SJSA1 (cell line): Measurements from ENCODE around the gene POC1A. TPM values are rescaled to one million over a fixed set of nuclear protein-coding genes. Genes with fewer than 3 reads are reported as not detected.

ENCODE experiments used
- DNase-seq, 2 experiments: peaks; one replicate each; pipeline ENCODE4 v3.0.0-alpha.2; 2015 to 2020; ENCODE audit warnings: low spot score in 2 of 2, low read depth in 1 of 2
- H3K27ac ChIP-seq: fragments of 250-450 bp; sonication (Bioruptor Pico); 2 replicates; pipeline ENCODE4 v1.5.1; 2020; ENCODE audit warnings: mild to moderate bottlenecking, moderate library complexity
- H3K27me3 ChIP-seq: fragments of 250-450 bp; sonication (Bioruptor Pico); replicated peaks from 2 replicates; pipeline ENCODE4 v1.5.1; 2020; ENCODE audit warnings: mild to moderate bottlenecking, moderate library complexity
- H3K36me3 ChIP-seq: fragments of 250-450 bp; sonication (Bioruptor Pico); 2 replicates; pipeline ENCODE4 v1.5.1; 2020; ENCODE audit warnings: mild to moderate bottlenecking
- H3K4me1 ChIP-seq: fragments of 250-450 bp; sonication (Bioruptor Pico); replicated peaks from 2 replicates; pipeline ENCODE4 v1.6.1; 2021; ENCODE audit warnings: mild to moderate bottlenecking
- H3K4me3 ChIP-seq: fragments of 250-450 bp; sonication (Bioruptor Pico); 2 replicates; pipeline ENCODE4 v1.5.1; 2020; ENCODE audit warnings: mild to moderate bottlenecking
- H3K9me3 ChIP-seq: fragments of 250-450 bp; sonication (Bioruptor Pico); replicated peaks from 2 replicates; pipeline ENCODE4 v1.5.1; 2020; ENCODE audit warnings: mild to moderate bottlenecking
- total RNA-seq: library from RNA; depleted of rRNA; stranded (reverse); fragments of >200 nt; shearing (Covaris generic); gene quantifications from 2 replicates; pipeline ENCODE4 v1.2.3, GENCODE V29; 2014

Gene POC1A
- total RNA-seq, 1 experiment from 2014 or later = 14.2 TPM

DNA sequence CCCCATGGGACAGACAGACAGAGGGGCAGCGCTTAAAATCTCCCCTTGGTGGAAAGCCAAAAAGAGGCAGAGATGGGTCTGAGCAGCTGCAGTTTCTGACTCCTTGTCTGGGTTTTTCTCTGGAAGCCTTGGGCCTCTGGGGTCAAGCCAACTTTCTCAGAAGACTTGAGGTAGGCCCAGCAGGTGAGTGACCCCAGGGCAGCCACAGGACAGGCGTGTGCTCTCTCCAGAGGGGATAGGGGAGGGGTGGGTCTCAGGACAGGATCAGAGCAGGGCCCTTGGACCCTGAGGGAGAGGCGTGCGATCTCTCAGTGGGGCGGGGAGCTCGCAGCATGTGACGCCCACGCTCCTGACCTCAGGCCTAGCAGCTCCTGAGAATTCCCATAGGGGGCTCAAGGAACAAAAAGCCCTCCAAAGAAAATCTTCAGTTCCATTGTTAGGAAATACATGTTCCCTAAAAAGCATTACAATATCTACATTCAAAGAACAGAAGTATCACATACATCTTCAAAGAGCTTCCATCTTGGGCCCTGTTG, 63.2 kb downstream of the POC1A start:
- Histone ChIP-seq H3K4me1 (peaks cover 55% of the 10 kb centered on the region), H3K9me3 (no peaks in the 10 kb centered on the region), H3K36me3 (peaks cover 27% of the 10 kb centered on the region), H3K27me3 (no peaks in the 10 kb centered on the region), H3K27ac (peak overlapping the region; percentile 95), H3K4me3 (no peak overlapping the region)
- DNase-seq = no peak

DNA sequence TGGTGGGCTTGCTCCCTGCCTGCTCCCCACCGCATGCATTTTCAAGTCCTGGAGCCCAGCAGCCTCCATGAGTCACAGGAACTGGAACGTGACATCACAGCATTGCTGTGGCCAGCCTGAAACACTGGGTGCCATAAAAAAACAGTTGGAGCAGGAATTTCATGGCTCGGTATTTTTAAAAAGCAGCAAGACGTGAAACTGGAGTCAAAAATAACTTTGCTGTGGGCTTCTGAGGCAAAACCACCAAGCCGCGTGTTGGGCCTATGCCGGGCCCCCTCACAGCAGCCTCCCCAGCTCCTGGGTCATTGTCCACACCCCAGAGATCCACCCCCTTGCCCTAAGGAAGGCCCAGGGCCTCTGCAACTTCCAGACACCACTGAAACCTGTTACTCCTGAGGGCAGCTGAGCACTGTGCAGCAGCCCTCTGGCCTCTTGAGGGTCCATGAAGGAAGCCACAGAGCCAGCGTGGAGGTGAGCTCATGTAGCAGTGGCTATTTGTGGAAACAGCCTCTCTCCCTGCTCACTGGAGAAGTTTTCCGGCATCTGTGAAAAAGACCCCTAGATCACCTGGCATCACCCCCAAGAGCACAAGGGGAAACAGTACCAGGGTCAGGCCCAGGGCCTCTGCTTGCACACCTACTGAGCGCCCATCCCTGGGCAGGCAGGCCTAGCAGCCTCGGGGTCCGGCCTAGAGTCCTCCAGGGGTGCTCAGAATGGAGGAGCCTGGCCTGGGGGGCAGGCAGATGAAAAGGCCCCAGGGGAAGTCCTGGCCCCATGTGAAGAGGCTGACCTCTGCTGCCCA, 63.9 kb downstream of the POC1A start:
- peaks cover 25% of the 10 kb centered on the region for H3K36me3 ChIP-seq
- no peak overlapping the region for H3K4me3 ChIP-seq
- H3K27me3 ChIP-seq = no peaks in the 10 kb centered on the region
- H3K4me1 ChIP-seq = peaks cover 55% of the 10 kb centered on the region
- DNase-seq = peak; percentile 77 to 82
- H3K27ac ChIP-seq = peak overlapping the region; percentile 95
- H3K9me3 ChIP-seq = no peaks in the 10 kb centered on the region

DNA sequence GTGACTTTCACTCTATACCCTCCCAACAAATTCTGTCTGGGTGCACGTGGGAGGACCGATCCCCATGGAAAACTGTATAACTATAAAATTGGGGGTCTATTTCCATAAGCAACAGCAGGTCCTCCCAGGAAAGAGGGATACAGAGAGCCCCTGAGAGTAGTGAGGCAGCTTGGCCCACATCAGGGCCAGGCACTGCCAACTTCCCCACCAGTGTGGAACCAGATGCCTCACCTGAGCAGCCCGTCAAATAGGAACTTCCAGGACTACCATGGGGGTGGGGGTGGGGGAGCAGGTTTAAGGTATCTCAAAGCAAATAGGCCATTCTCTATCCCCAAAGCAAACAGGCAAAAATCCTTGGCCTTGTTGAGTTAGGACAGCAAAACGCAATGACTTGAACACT, 64.5 kb downstream of the POC1A start:
- Histone ChIP-seq H3K4me3 (no peak overlapping the region), H3K36me3 (peaks cover 25% of the 10 kb centered on the region), H3K27ac (peak overlapping the region; percentile 95), H3K9me3 (no peaks in the 10 kb centered on the region), H3K4me1 (peaks cover 55% of the 10 kb centered on the region), H3K27me3 (no peaks in the 10 kb centered on the region)
- DNase-seq = no peak

DNA sequence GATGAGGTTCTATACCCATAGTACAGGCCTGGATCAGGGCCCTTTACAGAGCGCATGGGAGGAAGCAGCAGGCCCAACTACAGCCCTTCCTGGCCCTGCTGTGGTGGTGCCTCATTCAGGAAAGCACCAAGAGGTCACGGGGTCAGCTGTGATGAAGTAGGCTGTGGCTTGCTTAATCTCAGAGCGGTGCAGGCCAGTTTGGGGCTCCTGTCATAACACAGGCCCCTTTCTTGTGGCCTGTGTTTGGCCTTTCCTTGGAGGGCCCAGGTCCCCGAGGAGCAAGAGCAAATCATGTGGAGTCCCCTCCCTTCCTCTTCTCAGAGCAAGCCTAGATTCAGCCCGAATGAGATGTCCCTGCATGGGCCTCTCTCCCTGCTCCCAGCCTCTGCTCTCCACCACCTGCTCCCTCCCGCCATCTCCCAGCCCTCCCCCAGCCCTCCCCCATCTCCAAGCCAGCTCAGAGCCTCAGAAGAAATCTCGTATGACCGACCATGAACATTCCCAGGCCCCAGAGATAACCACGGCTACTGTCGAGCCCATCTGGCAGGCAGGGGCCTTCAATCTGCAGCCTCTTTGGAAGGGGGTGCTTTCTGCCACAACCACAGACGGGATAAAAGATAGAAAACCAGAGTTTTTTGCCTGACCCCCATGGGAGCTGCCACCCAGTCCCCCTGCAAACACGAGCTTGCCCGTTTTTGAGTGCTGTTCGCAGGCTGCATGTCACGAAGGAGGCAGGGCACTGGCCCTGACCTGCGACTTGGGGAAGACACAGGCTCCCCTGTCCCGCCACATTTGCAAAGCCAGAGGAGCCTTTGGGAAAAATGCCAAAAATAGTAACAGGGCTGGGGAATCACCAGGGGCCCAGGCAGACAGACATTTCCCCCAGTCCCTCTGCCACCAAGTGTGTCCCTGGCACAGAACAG, 65.5 kb downstream of the POC1A start:
- Histone ChIP-seq H3K36me3 (peaks cover 19% of the 10 kb centered on the region), H3K9me3 (no peaks in the 10 kb centered on the region), H3K4me3 (no peak overlapping the region), H3K27ac (no peak overlapping the region; the same call in 1 of the 2 replicates), H3K4me1 (peaks cover 46% of the 10 kb centered on the region), H3K27me3 (no peaks in the 10 kb centered on the region)
- DNase-seq = no peak

DNA sequence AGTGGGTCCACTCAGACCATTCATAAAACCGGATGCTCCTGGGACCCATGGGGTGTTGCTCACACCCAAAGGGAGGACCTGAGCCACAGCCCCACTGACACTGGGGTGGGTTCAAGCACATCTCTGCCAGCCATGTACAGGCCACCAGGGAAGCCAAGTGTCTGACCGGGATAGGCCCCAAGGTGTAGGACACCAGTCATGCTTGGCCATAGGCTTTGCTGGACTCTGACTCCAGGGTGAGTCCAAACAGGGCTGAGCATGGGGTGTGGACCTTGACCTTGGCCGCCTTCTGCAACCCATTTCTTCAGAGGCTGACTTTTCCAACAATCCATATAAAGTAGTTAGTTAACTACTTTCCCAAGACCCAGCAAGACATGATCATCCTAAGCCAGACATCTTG, 66.5 kb downstream of the POC1A start:
- peaks cover 39% of the 10 kb centered on the region for H3K4me1 ChIP-seq
- no peaks in the 10 kb centered on the region for H3K27me3 ChIP-seq
- H3K4me3 ChIP-seq = no peak overlapping the region
- DNase-seq = no peak
- no peak overlapping the region for H3K27ac ChIP-seq
- peaks cover 15% of the 10 kb centered on the region for H3K36me3 ChIP-seq
- no peaks in the 10 kb centered on the region for H3K9me3 ChIP-seq

DNA sequence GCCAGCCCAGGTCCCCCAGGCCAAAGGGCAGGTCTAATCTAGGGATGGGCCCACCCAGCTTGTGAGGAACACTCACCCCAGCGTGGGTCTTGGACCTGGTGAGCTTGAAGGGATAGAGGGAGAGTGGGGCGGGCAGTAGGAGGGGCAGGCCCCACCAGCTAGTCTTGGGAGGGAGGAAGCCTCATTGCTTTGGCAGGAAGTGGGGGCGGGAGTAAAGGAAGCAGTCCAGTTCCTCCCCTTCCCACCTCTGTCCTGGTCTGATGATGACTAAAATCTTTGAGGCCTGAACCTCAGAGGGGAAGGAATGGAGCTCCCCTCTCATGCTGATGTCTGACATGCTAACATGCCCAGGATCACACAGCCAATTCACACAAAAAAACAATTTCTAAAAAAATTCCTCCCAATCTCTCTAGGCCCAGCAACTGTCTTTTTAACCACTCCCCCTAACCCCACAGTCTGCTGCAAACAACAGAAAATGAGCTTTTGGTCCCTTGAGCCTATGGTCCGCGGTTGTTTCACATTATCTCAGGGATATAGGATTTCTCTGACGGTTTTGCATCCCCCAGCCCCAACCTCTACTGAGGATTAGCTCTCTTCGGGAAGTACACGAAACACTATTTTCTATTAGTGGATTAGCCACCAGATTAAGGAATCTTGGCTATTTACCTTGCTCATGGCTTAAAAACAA, 67.1 kb downstream of the POC1A start:
- H3K4me1 ChIP-seq = peaks cover 39% of the 10 kb centered on the region
- peaks cover 12% of the 10 kb centered on the region for H3K36me3 ChIP-seq
- H3K27ac ChIP-seq = no peak overlapping the region
- no peak overlapping the region for H3K4me3 ChIP-seq
- H3K27me3 ChIP-seq = no peaks in the 10 kb centered on the region
- no peak for DNase-seq
- H3K9me3 ChIP-seq = no peaks in the 10 kb centered on the region

DNA sequence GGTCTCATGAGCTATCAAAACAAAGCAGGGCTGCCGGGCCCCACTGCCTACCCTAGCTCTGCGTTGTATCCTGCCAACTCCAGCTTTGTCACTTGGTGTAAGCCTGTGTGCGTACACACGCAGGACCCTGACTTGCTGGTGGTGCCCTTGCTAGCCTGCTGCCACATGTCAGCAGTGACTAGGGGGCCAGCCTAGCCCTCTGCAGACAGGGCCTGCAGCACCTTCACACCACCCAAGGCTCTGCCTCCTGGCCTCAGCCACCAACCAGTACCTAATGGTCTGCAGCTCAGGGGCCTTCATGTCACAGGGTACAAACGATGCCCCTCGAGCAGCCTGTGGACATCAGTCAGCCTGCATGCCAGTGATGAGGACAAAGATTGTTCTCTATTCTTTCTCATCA, 67.8 kb downstream of the POC1A start:
- Histone ChIP-seq H3K9me3 (no peaks in the 10 kb centered on the region), H3K27ac (no peak overlapping the region), H3K36me3 (peaks cover 7% of the 10 kb centered on the region), H3K4me3 (no peak overlapping the region), H3K4me1 (peaks cover 34% of the 10 kb centered on the region), H3K27me3 (no peaks in the 10 kb centered on the region)
- no peak for DNase-seq

DNA sequence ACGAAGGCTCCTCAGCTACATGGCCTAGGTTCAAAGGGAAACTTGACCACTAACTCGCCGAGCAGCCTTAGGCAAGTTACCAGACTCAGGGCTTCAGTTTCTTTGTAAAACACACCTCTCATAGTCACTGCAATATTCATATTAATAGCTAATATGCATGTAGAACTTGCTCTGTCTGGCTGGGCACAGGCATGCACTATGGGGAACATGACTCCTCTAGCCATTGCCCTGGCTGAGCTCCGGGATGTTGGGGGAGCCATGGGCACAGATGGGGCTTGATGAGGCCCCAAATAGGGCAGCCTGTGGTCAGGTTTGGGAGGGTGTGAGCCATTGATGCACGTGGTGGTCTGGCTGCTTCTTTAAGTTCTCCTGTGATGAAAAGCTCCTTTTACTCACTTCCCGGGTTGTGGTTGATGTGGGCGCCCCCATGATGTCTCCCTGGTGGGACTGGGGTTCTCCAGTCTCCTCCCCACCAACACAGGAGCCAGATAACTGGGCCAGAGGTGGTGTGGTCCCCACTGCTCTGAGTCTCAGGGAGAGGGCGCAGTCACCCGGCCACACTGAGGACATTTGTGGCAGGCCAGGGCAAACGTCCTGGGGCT, 68.4 kb downstream of the POC1A start:
- no peak for DNase-seq
- H3K4me3 ChIP-seq = no peak overlapping the region
- H3K27ac ChIP-seq = no peak overlapping the region
- peaks cover 7% of the 10 kb centered on the region for H3K36me3 ChIP-seq
- H3K27me3 ChIP-seq = no peaks in the 10 kb centered on the region
- peaks cover 27% of the 10 kb centered on the region for H3K4me1 ChIP-seq
- H3K9me3 ChIP-seq = no peaks in the 10 kb centered on the region

DNA sequence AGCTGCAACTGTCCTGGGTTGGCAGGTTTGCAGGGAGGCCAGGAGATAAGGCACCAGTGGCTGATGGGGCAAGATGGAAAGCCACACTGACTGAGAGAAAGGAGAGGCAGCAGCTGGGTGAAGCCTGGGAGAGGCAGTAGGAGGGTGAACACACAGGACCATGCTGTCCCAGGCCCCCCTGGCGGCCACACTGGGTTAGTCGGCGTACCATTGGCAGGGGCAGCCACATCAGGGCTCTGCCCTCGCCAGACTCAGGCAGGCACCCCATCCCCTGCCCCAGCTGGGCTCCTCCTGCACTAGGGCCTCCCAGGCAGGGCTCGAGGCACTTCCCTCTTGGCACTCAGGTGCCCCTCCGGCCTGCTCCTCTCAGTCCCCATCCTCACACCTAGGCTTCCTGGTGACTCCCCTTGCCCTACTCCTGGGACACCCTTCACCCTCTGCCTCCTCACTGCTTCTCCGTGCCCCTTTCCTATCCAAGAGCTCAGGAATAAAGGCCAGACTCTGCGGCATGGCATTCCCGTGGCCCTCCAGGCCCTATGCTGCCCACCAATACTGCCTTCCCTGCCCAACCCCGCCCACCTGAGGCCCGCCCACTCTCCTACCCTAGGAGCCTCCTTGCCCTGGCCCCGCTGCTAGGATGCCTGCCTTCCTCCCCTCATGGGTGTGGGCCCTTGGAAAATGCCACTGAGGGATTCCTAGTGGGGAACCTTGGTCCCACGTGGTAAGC, 69.1 kb downstream of the POC1A start:
- Histone ChIP-seq H3K27me3 (no peaks in the 10 kb centered on the region), H3K9me3 (no peaks in the 10 kb centered on the region), H3K36me3 (peaks cover 10% of the 10 kb centered on the region; the same call in 1 of the 2 replicates), H3K27ac (no peak overlapping the region), H3K4me3 (no peak overlapping the region), H3K4me1 (peaks cover 20% of the 10 kb centered on the region)
- DNase-seq = no peak

DNA sequence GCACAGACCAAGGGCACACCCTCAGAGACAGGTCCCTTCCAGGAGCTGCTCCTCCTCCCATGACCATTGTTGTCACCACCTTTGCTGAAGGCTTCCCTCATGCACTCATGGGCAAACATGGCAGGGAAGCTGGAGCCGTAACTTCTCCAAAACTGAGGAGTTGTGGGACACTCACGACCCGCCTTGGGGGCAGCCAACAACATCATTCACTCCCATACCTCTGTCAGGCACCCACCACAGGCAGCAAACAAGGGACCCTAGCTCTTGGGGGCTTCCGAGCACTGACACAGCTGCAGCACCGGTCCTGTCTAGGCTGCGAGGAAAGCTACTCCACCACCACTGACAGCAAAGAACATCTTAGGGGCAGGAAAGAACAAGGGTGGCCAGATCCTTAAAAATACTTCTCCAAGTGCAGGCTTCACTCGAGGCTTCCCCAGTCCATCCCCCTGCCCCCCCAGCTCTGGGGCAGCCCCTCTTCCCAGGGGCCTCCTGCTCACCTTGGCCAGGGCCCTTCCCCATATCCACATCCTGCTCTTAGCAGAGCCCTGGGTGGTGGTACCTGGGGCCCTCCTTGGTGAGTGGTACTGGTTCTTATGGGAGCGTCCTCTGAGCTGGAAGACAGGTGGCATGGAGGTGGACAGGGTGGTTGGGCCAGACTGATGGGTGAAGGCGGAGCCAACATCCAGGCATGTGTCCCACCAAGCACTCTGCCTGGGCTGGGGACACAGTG, 69.8 kb downstream of the POC1A start:
- Histone ChIP-seq H3K4me3 (no peak overlapping the region), H3K9me3 (no peaks in the 10 kb centered on the region), H3K36me3 (peaks cover 11% of the 10 kb centered on the region; the same call in 1 of the 2 replicates), H3K27ac (no peak overlapping the region), H3K27me3 (no peaks in the 10 kb centered on the region), H3K4me1 (peaks cover 13% of the 10 kb centered on the region)
- no peak for DNase-seq

DNA sequence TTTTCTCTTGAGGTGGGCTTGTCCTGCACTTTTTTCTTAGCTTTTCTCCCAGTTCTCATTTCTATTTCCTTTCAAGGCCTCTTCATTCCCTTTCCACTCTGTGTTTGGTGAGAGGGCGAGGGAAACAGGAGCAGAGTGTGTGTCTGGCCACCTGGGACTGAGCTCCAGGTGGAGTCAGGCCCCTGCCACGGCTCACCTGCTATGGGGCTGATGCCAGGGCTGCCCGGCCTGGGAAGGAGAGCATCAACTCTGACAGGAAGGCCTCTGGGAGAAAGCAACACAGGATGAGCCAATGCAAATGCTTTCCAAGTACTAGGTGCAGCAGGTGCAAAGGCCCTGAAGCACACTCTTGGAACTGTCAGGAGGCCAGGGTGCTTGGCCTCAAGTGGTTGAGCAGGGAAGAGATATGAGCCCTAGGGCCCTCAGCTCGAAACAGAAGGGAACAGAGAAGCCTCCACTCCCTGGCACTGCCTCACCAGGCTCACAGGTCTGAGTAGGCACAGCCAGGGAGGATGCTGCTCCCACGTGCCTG, 70.6 kb downstream of the POC1A start:
- DNase-seq = no peak
- H3K9me3 ChIP-seq = no peaks in the 10 kb centered on the region
- H3K27ac ChIP-seq = no peak overlapping the region
- H3K4me1 ChIP-seq = peaks cover 10% of the 10 kb centered on the region; the same call in 1 of the 2 replicates
- H3K27me3 ChIP-seq = no peaks in the 10 kb centered on the region
- no peak overlapping the region for H3K4me3 ChIP-seq
- peaks cover 11% of the 10 kb centered on the region; the same call in 1 of the 2 replicates for H3K36me3 ChIP-seq

DNA sequence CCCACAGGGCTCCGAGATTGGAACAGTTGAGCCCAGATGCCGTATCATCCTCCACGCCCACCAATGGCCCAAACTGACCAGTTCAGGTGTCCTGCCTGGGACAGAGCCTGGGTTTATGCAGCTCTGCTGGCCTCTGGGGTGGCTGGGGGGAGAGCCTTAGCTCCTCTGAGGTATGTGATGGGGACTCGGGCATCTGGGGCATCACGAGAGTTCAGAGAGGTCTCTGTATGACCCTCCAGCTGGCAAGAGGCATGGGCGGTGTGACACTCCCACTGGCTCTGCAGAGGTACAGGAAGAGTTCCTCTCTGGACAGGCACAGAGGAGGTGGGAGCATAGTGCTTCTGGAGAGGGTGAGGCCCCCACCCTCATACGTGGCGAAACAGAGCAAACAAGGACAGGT, 71.3 kb downstream of the POC1A start:
- Histone ChIP-seq H3K9me3 (no peaks in the 10 kb centered on the region), H3K4me1 (peaks cover 10% of the 10 kb centered on the region; the same call in 1 of the 2 replicates), H3K27me3 (no peaks in the 10 kb centered on the region), H3K4me3 (no peak overlapping the region), H3K27ac (no peak overlapping the region), H3K36me3 (peaks cover 10% of the 10 kb centered on the region; the same call in 1 of the 2 replicates)
- no peak for DNase-seq
